ENCODE data around the gene WDR73. TPM values are rescaled to one million over a fixed set of nuclear protein-coding genes. Genes with fewer than 3 reads are reported as not detected.

Gene WDR73
- total and polyA plus RNA-seq, 2 of the 4 experiments (the other 2 are of a cell fraction), result 21.5 to 25.5 TPM

DNA sequence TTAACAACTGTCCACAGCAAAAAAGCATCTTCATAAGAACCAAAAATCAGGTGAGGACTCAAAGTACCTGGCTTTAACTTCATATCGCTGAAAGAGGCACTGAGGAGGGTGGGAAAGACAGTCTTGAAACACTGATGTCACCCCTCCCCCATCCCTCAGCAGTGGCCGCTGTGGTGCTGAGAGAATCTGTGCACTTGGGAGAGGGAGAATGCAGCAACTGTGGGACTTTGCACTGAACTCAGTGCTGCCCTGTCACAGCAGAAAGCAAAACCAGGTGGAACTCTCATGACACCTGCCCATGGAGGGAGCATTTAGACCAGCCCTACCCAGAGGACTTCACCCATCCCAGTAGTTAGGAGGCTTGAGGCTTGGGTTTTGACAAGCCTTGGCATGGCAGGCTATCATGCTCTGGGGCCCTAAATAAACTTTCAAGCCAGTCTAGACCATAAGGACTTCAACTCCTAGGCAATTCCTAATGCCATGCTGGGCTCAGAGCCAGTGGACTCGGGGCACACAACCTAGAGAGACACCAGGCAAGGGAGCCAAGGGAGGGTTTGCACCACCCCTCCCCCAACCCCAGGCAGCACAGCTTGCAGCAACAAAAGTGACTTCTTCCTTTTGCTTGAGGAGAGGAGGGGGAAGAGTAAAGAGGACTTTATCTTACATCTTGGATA is 59.3 kb downstream of the WDR73 start:
- Histone ChIP-seq H3K4ac (ENCODE audit: low read depth, low read length) (no peak overlapping the region), H3K4me3 (ENCODE audit: insufficient read depth, low read depth, low read length) (no peak overlapping the region), H3K56ac (ENCODE audit: extremely low read depth, insufficient read depth, low read length) (no peak overlapping the region), H2AFZ (replicated peaks; ENCODE audit: low read length, poor library complexity) (peak overlapping the region; percentile 51), H3K23ac (ENCODE audit: low read depth, low read length) (no peak overlapping the region), H2BK5ac (ENCODE audit: low read depth, low read length, poor library complexity, severe bottlenecking) (no peak overlapping the region), H3K27ac (ENCODE audit: insufficient read depth, low read length) (no peak overlapping the region), H2AK9ac (replicated peaks; ENCODE audit: low read depth, low read length, poor library complexity) (no peak overlapping the region), H4K5ac (ENCODE audit: low read depth, low read length) (no peak overlapping the region), H2AK5ac (ENCODE audit: low read depth, low read length) (no peak overlapping the region), H2BK120ac (ENCODE audit: low read depth, low read length) (no peak overlapping the region), H3K18ac (ENCODE audit: low read depth, low read length) (no peak overlapping the region), H4K20me1 (ENCODE audit: insufficient read depth, low read length) (no peaks in the 10 kb centered on the region), H2BK15ac (ENCODE audit: low read depth, low read length) (no peak overlapping the region), H3K9me3 (ENCODE audit: control insufficient read depth, insufficient read depth, low read length) (peaks cover 3% of the 10 kb centered on the region; the same call in 1 of the 2 replicates), H2BK20ac (ENCODE audit: low read depth, low read length) (no peak overlapping the region), H3K27me3 (ENCODE audit: control insufficient read depth, insufficient read depth, low read length) (peaks cover 11% of the 10 kb centered on the region), H3K14ac (replicated peaks; ENCODE audit: low read depth, low read length) (no peak overlapping the region), H4K91ac (ENCODE audit: insufficient read depth, low read depth, low read length) (no peak overlapping the region), H3K36me3 (ENCODE audit: control insufficient read depth, insufficient read depth, low read length) (no peaks in the 10 kb centered on the region), H3K79me1 (ENCODE audit: low read depth in 1 of 2, low read length in 2 of 2) (0 out of 4 replicates have a peak, but pooled peaks cover 0 to under 1% of the 10 kb centered on the region in 2 experiments), H3K4me2 (ENCODE audit: low read depth, low read length) (no peak overlapping the region), H3K9me1 (ENCODE audit: insufficient read depth, low read length) (no peaks in the 10 kb centered on the region; the same call in 1 of the 2 replicates), H3K9ac (ENCODE audit: low read depth, low read length) (no peak overlapping the region), H4K8ac (ENCODE audit: low read depth in 2 of 2, low read length in 2 of 2) (no peak overlapping the region), H3K4me1 (ENCODE audit: control insufficient read depth, insufficient read depth, low read length) (no peaks in the 10 kb centered on the region)
- in situ Hi-C loops (cut with MboI; ENCODE audit: low sequenced_read_pairs), result no loop called here
- CTCF ChIA-PET, result no interaction called here
- no peak for TF ChIP-seq SMC3 (IDR thresholded peaks at IDR 0.05; ENCODE audit: low read depth, low read length)
- TF ChIP-seq USF2 (IDR thresholded peaks at IDR 0.05; ENCODE audit: low read depth, low read length), result no peak
- TF ChIP-seq CTCF (conservative IDR thresholded peaks at IDR 0.05; ENCODE audit: low read depth, low read length), result no peak
- no peak for TF ChIP-seq MXI1 (IDR thresholded peaks at IDR 0.05; ENCODE audit: borderline replicate concordance, low read depth, low read length)
- no peak for TF ChIP-seq CEBPB (IDR thresholded peaks at IDR 0.05; ENCODE audit: low read depth, low read length)
- no peak for TF ChIP-seq BHLHE40 (IDR thresholded peaks at IDR 0.05; ENCODE audit: low read depth, low read length)
- no peak for TF ChIP-seq RAD21 (IDR thresholded peaks at IDR 0.05; ENCODE audit: low read length)
- TF ChIP-seq CHD1 (IDR thresholded peaks at IDR 0.05; ENCODE audit: low read depth, low read length), result no peak
- TF ChIP-seq MAZ (IDR thresholded peaks at IDR 0.05; ENCODE audit: borderline replicate concordance, low read depth, low read length), result no peak
- no peak for TF ChIP-seq RCOR1 (IDR thresholded peaks at IDR 0.05; ENCODE audit: insufficient replicate concordance, low read length)
- TF ChIP-seq POLR2A (IDR thresholded peaks at IDR 0.05; ENCODE audit: low read depth, low read length), result no peak
- no peak for TF ChIP-seq RFX5 (IDR thresholded peaks at IDR 0.05; ENCODE audit: low read depth, low read length)
- TF ChIP-seq, protein P1, sequence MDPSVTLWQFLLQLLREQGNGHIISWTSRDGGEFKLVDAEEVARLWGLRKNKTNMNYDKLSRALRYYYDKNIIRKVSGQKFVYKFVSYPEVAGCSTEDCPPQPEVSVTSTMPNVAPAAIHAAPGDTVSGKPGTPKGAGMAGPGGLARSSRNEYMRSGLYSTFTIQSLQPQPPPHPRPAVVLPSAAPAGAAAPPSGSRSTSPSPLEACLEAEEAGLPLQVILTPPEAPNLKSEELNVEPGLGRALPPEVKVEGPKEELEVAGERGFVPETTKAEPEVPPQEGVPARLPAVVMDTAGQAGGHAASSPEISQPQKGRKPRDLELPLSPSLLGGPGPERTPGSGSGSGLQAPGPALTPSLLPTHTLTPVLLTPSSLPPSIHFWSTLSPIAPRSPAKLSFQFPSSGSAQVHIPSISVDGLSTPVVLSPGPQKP (IDR thresholded peaks at IDR 0.05; ENCODE audit: borderline replicate concordance, low read depth, low read length), result no peak
- TF ChIP-seq MAFK (IDR thresholded peaks at IDR 0.05; ENCODE audit: low read depth, low read length), result no peak
- no CpG with 5 or more reads among the region's 3 CpGs for WGBS, 2 experiments (ENCODE audit: extremely low coverage in 2 of 2, insufficient read length in 1 of 2)
- POLR2A ChIA-PET (ENCODE audit: unreplicated experiment), result no interaction called here
- no peak for DNase-seq
- no peak for ATAC-seq (ENCODE audit: low read depth)
- dilution Hi-C loops (cut with HindIII; ENCODE audit: low sequenced_read_pairs, unreplicated experiment), result no loop called here
- no TSS peak for BruUV-seq (replicated peaks)
- intact Hi-C loops (cut with micrococcal nuclease), result no loop called here
